Frontal cortex (tissue), 4 donors: ENCODE results near the gene BTBD1. TPM values are rescaled to one million over a fixed set of nuclear protein-coding genes. Genes with fewer than 3 reads are reported as not detected.

Source experiments
- DNase-seq, 2 donors: peaks; one replicate each; pipeline ENCODE4 v3.0.0; 2012; ENCODE audit warnings: low spot score in 2 of 2
- FAIRE-seq: peaks from 2 replicates; lab custom pipeline; 2012; peaks lifted over from hg19 to GRCh38; lab: Jason Lieb, UNC
- total RNA-seq: library from RNA; depleted of rRNA; stranded (reverse); fragments of >200 nt; gene quantifications from one replicate; pipeline ENCODE4 v1.2.3, GENCODE V29; 2014
- donor health status: control.
- donor health status: control.
- donor health status: control.

BTBD1 gene
- total RNA-seq = 156 TPM

- peak; percentile 92 to 93 for DNase-seq
- no peak for FAIRE-seq
These were observed at the start of gene BTBD1 for GRCh38 chr15:83066734-83067637. Gene BTBD1 (minus strand): TSS chr15:83067252. CDS start chr15:83067151, 101 bp downstream.

GRCh38 chr15:83115831-83116565 is 48.9 kb upstream of the BTBD1 start:
- no peak for FAIRE-seq
- DNase-seq = no peak

GRCh38 chr15:83115410-83115809 is 48.4 kb upstream of the BTBD1 start:
- DNase-seq (no peak), FAIRE-seq (no peak)

GRCh38 chr15:83114856-83115255 is 47.8 kb upstream of the BTBD1 start:
- FAIRE-seq (no peak), DNase-seq (no peak)

GRCh38 chr15:83113881-83114674 is 47.0 kb upstream of the BTBD1 start:
- DNase-seq (no peak), FAIRE-seq (no peak)

GRCh38 chr15:83112956-83113299 is 45.9 kb upstream of the BTBD1 start:
- FAIRE-seq = no peak
- no peak for DNase-seq

GRCh38 chr15:83112233-83112955 is 45.3 kb upstream of the BTBD1 start:
- DNase-seq = no peak
- FAIRE-seq = no peak

GRCh38 chr15:83111149-83111548 is 44.1 kb upstream of the BTBD1 start:
- FAIRE-seq (no peak), DNase-seq (no peak)

GRCh38 chr15:83110381-83110780 is 43.3 kb upstream of the BTBD1 start:
- FAIRE-seq (no peak), DNase-seq (no peak)

GRCh38 chr15:83109532-83109931 is 42.5 kb upstream of the BTBD1 start:
- no peak for DNase-seq
- FAIRE-seq = no peak

- FAIRE-seq (no peak), DNase-seq (peak; percentile 46)
These were observed 41.5 kb upstream of the BTBD1 start for GRCh38 chr15:83108266-83109219.

- DNase-seq (no peak), FAIRE-seq (no peak)
These were observed 40.8 kb upstream of the BTBD1 start for GRCh38 chr15:83107841-83108181.

- FAIRE-seq = no peak
- peak; percentile 34 to 44 for DNase-seq
These were observed 40.2 kb upstream of the BTBD1 start, which contains the start of gene TM6SF1 for GRCh38 chr15:83106994-83107840. Gene TM6SF1 (plus strand): TSS chr15:83107645. CDS start chr15:83107681, 36 bp downstream.

GRCh38 chr15:83105440-83105839 is 38.4 kb upstream of the BTBD1 start:
- FAIRE-seq = no peak
- DNase-seq = no peak

GRCh38 chr15:83104141-83104540 is 37.1 kb upstream of the BTBD1 start:
- no peak for DNase-seq
- FAIRE-seq = no peak

- DNase-seq (no peak), FAIRE-seq (no peak)
These were observed 35.3 kb upstream of the BTBD1 start for GRCh38 chr15:83102346-83102745.

GRCh38 chr15:83100097-83100646 is 33.1 kb upstream of the BTBD1 start:
- FAIRE-seq = no peak
- DNase-seq = no peak
